ENCODE measurements around the gene IDE.

DNA sequence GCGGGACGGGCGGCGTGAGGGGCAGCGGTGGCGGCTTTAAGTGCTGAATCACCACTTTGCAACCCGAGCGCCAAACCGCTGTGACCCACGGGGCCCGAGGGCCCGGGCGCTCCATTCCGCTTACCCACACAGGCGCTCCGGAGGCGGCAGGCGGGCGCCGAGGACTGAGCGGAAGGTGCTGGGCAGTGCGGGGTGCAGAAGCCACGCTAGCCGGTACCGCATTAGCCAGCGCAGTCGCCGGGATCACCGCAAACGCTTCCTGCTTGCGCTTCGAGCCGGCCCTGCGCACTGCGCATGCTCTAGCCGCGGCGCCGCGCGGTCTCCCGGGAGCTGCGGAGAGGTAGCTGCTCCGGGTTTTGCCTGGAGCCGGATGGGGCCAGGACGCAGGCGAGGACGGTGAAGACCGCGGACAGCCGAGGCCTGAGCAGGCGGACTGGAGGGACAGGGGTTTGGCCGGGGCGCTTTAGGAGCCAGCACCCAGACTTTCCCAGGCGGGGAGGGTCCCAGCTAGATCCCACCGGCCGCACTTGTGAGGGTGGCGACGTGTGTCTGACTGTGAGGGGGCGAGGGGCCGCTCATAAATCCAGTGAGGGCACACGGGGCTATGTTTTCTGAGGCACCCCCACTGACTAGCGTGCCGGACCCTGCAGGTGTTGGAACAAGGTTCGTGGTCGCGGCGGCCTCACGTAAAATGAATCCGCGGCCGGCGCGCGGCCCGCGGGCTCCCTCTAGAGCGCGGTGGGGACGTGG lies at the start of gene IDE:
- peak; percentile 89 for TF ChIP-seq POLR2AphosphoS5 (IDR thresholded peaks at IDR 0.05; ENCODE audit: low read depth, low read length)
- TF ChIP-seq TAF1 (IDR thresholded peaks at IDR 0.05; ENCODE audit: borderline replicate concordance, insufficient read depth, low read length), result peak; percentile 71; the same call in 1 of the 2 replicates
- TF ChIP-seq, protein P1, sequence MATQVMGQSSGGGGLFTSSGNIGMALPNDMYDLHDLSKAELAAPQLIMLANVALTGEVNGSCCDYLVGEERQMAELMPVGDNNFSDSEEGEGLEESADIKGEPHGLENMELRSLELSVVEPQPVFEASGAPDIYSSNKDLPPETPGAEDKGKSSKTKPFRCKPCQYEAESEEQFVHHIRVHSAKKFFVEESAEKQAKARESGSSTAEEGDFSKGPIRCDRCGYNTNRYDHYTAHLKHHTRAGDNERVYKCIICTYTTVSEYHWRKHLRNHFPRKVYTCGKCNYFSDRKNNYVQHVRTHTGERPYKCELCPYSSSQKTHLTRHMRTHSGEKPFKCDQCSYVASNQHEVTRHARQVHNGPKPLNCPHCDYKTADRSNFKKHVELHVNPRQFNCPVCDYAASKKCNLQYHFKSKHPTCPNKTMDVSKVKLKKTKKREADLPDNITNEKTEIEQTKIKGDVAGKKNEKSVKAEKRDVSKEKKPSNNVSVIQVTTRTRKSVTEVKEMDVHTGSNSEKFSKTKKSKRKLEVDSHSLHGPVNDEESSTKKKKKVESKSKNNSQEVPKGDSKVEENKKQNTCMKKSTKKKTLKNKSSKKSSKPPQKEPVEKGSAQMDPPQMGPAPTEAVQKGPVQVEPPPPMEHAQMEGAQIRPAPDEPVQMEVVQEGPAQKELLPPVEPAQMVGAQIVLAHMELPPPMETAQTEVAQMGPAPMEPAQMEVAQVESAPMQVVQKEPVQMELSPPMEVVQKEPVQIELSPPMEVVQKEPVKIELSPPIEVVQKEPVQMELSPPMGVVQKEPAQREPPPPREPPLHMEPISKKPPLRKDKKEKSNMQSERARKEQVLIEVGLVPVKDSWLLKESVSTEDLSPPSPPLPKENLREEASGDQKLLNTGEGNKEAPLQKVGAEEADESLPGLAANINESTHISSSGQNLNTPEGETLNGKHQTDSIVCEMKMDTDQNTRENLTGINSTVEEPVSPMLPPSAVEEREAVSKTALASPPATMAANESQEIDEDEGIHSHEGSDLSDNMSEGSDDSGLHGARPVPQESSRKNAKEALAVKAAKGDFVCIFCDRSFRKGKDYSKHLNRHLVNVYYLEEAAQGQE (IDR thresholded peaks at IDR 0.05; ENCODE audit: insufficient read depth in 1 of 2, low read depth in 2 of 2, low read length in 2 of 2), result no peak; a peak in 1 of 4 replicates
- TF ChIP-seq FOXP2 (optimal IDR thresholded peaks at IDR 0.05; ENCODE audit: borderline replicate concordance, extremely low read depth, extremely low read length, insufficient read depth), result peak; percentile 28
